Small intestine (tissue), 7 donors: ENCODE measurements around the gene ZNF107. TPM values are rescaled to one million over a fixed set of nuclear protein-coding genes. Genes with fewer than 3 reads are reported as not detected.

Source experiments
- DNase-seq, 2 donors: peaks; one replicate each; pipeline versions ENCODE4 v3.0.0 to v3.0.0-alpha.2; 2013
- FAIRE-seq: peaks from 2 replicates; lab custom pipeline; 2012; peaks lifted over from hg19 to GRCh38; lab: Jason Lieb, UNC
- H3K27ac ChIP-seq, 3 donors: one replicate each; pipeline ENCODE4 v1.5.1; 2013; ENCODE audit warnings: low read length in 2 of 3, mild to moderate bottlenecking in 2 of 3, control low read depth in 1 of 3, inconsistent platforms in 1 of 3, low read depth in 1 of 3, moderate library complexity in 1 of 3
- H3K27me3 ChIP-seq, 3 donors: one replicate each; pipeline ENCODE4 v1.6.1; 2013; ENCODE audit warnings: low read length in 3 of 3, inconsistent platforms in 1 of 3; ENCODE audit not compliant: control insufficient read depth in 3 of 3, insufficient read depth in 3 of 3
- H3K36me3 ChIP-seq, 3 donors: one replicate each; pipeline ENCODE4 v1.6.1; 2013; ENCODE audit warnings: low read length in 3 of 3, inconsistent platforms in 1 of 3, low read depth in 1 of 3, mild to moderate bottlenecking in 1 of 3, moderate library complexity in 1 of 3; ENCODE audit not compliant: control insufficient read depth in 3 of 3, insufficient read depth in 2 of 3
- H3K4me1 ChIP-seq, 3 donors: one replicate each; pipeline ENCODE4 v1.6.1; 2013; ENCODE audit warnings: low read length in 2 of 3, inconsistent platforms in 1 of 3, low read depth in 1 of 3, mild to moderate bottlenecking in 1 of 3, moderate library complexity in 1 of 3; ENCODE audit not compliant: control insufficient read depth in 3 of 3, insufficient read depth in 2 of 3
- H3K4me3 ChIP-seq, 3 donors: one replicate each; pipeline ENCODE4 v1.5.1; 2013; ENCODE audit warnings: low read length in 3 of 3, control low read depth in 1 of 3, inconsistent platforms in 1 of 3, low read depth in 1 of 3, mild to moderate bottlenecking in 1 of 3, moderate library complexity in 1 of 3
- H3K9me3 ChIP-seq, 2 donors: one replicate each; pipeline ENCODE4 v1.6.1; 2013; ENCODE audit warnings: low read depth in 1 of 2, low read length in 1 of 2; ENCODE audit not compliant: control insufficient read depth in 2 of 2, insufficient read depth in 1 of 2
- WGBS, 3 donors: extraction: QIAGEN DNeasy Blood & Tissue Kit; methylation state at CpG; one replicate each; pipeline ENCODE4 v1.1.7; 2013; 5-methylcytosine and 5-hydroxymethylcytosine counted together
- polyA plus RNA-seq, 4 donors: library from polyadenylated mRNA; stranded (reverse) in 3 of 4; unstranded in 1 of 4; fragments of 200-250 nt in 3 of 4; fragments of 120-200 nt in 1 of 4; gene quantifications; one replicate each; pipeline versions ENCODE4 v1.2.1 to v1.2.3, GENCODE V29; 2013
- donor health status: healthy with polysubstance abuse.
- donor health status: control.
- donor health status: control.
- donor health status: Bipolar disorder and iron deficiency.
- donor health status: healthy.

ZNF107 gene
- polyA plus RNA-seq, 4 donors = 0.81 to 6.2 (median 1.7) TPM

DNA sequence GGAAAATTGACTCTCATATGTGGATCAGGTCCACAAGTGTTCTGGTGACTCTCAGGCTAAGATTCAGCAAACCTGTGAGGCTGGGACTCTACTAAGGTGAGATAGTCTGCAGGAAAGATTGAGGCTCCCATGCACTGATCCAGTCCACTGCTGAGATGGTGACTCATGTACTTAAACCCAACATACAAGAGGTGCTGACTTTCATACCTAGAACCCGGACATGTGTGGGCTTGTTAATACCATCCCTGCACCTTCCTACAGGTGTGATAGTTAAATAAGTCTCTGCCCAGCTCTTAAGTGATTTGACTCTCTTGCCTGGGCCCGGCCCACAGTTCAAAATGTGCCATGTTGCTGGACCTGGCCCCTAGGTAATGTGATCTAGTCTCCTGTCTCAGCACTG lies 27.1 kb upstream of the ZNF107 start:
- DNase-seq = no peak
- Histone ChIP-seq H3K27me3 (no peaks in the 10 kb centered on the region), H3K4me3 (no peak overlapping the region), H3K4me1 (no peaks in the 10 kb centered on the region), H3K27ac (no peak overlapping the region), H3K9me3 (peaks cover 0 to 36% of the 10 kb centered on the region in 2 donors), H3K36me3 (no peaks in the 10 kb centered on the region)
- no peak for FAIRE-seq
- WGBS, 3 donors = 65 to 83% (median 82%) methylated on average over 2 of the region's 2 CpGs

DNA sequence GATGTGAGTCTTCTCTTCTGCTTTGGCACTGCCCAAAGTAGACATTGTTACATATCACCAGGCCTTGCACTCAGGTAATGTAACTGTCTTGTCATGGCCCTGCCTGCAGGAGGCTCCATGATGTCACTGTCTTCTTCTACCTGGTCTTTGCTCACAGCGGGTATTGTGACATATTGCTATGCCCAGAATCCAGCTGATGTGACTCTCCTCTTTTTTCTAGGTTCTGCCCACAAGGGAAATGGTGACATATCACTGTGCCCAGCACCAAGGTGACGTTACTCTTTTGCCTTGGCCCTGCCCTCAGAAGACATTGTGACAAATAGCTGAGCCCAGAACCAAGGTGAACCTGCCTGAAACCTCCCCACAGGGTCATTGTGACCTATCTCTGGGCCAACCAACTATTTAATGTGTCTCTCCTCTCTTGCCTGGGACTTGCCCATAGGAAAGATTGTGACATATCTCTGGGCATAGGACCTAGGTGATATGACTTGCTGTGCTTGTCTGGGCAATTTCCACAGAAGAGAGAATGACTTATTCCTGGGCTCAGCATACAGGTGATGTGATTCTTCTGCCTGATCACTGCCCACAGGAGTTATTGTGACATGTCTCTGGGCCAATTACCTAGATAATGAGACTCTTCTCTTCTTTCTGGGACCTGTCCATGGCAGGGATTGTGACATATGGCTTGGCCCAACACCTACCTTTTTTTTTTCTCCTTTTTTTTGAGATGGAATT lies 26.5 kb upstream of the ZNF107 start:
- Histone ChIP-seq H3K36me3 (no peaks in the 10 kb centered on the region), H3K9me3 (peaks cover 0 to 31% of the 10 kb centered on the region in 2 donors), H3K4me3 (no peak overlapping the region), H3K4me1 (no peaks in the 10 kb centered on the region), H3K27ac (no peak overlapping the region), H3K27me3 (peaks cover 0 to under 1% (median 0%) of the 10 kb centered on the region in 3 donors)
- no peak for FAIRE-seq
- DNase-seq = no peak
- WGBS, 3 donors = 42 to 75% (median 51%) methylated on average over 2 of the region's 2 CpGs

DNA sequence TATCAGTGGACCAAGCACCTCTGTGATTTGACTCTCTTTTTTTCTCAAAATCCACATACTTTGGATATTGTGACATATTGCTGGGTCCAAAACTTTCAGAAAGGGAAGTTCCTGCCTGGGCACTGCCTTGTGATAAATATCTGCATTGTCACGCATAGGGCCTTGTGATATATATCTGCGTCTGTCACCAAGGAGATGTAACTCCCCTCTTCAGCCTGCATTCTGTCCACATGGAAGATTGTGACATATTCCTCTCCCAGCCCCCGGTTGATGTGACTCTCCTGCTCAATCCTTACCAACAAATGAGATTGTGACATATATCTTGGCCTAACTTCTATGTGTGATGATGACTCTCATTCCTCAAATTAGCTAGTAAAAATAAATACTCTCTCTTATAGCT lies 25.4 kb upstream of the ZNF107 start:
- FAIRE-seq = no peak
- H3K27me3 ChIP-seq = peaks cover 0 to 3% (median 0%) of the 10 kb centered on the region in 3 donors
- DNase-seq = no peak
- H3K4me1 ChIP-seq = no peaks in the 10 kb centered on the region
- H3K9me3 ChIP-seq = peaks cover 0 to 25% of the 10 kb centered on the region in 2 donors
- WGBS, 3 donors = 41 to 84% (median 68%) methylated on average over 3 of the region's 3 CpGs
- no peak overlapping the region for H3K27ac ChIP-seq
- H3K4me3 ChIP-seq = no peak overlapping the region
- H3K36me3 ChIP-seq = no peaks in the 10 kb centered on the region

DNA sequence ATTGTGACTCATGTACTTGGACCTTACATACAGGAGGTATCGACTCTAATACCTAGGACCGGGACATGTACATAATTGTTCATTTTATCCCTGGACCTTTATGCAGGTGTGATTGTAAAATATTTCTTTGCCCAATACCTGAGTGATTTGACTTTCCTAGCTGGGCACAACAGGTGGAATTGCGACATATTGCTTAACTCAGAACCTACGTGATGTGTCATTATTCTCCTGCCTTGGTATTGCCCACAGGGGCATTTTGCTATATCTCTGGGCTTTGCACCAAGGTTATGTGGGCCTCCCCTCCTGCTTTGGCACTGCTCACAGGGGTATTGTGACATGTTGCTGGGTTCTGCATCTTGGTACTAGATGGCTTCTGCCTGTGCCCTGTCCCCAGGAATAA lies 23.9 kb upstream of the ZNF107 start:
- H3K9me3 ChIP-seq = peaks cover 0 to 18% of the 10 kb centered on the region in 2 donors
- FAIRE-seq (no peak), DNase-seq (no peak)
- H3K36me3 ChIP-seq = no peaks in the 10 kb centered on the region
- no peaks in the 10 kb centered on the region for H3K4me1 ChIP-seq
- 89 to 94% (median 92%) methylated on average over 4 of the region's 4 CpGs for WGBS, 3 donors
- H3K27ac ChIP-seq = no peak overlapping the region
- peaks cover 0 to 3% (median 0%) of the 10 kb centered on the region in 3 donors for H3K27me3 ChIP-seq
- H3K4me3 ChIP-seq = no peak overlapping the region

DNA sequence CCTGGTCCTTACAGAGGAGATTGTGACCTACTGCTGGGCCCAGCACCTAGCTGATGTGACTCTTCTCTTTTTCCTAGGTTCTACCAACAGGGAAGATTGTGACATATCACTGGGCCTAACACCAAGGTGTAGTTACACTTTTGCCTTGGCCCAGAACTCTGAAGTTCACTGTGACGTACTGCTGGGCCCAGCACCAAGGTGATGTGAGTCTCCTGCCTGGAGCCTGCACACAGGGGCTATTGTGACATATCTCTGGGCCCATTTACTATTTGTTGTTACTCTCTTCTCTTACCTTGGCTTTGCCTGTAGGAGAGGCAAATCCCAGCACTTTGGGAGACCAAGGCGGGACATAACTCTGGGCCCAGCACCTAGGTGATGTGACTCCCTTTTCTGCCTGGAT lies 23.1 kb upstream of the ZNF107 start:
- H3K9me3 ChIP-seq = peaks cover 0 to 18% of the 10 kb centered on the region in 2 donors
- no peaks in the 10 kb centered on the region for H3K4me1 ChIP-seq
- no peak for FAIRE-seq
- peaks cover 0 to 3% (median 0%) of the 10 kb centered on the region in 3 donors for H3K27me3 ChIP-seq
- DNase-seq = no peak
- H3K27ac ChIP-seq = no peak overlapping the region
- 84 to 91% (median 87%) methylated on average over 2 of the region's 2 CpGs for WGBS, 3 donors
- no peaks in the 10 kb centered on the region for H3K36me3 ChIP-seq
- no peak overlapping the region for H3K4me3 ChIP-seq

DNA sequence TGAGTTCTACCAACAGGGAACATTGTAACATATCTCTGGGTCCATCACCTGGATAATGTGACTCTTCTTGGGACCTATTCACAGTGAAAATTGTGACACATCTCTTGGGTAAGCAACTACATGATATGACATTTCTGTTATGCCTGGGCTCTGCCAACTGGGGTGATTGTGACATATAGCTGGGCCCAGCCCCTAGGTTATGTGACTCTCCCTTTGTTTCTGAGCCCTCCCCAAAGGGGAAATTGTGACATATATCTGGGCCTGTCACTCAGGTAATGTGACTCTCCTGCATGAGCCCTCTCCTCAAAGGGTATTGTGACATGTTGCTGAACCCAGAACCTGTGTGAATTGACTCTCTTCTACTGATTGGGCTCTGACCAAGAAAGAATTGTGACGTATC lies 22.4 kb upstream of the ZNF107 start:
- Histone ChIP-seq H3K27ac (no peak overlapping the region), H3K4me3 (no peak overlapping the region), H3K27me3 (peaks cover 0 to 3% (median 0%) of the 10 kb centered on the region in 3 donors), H3K9me3 (peaks cover 0 to 18% of the 10 kb centered on the region in 2 donors), H3K36me3 (no peaks in the 10 kb centered on the region), H3K4me1 (no peaks in the 10 kb centered on the region)
- 38 to 57% (median 40%) methylated on average over 1 of the region's 1 CpG for WGBS, 3 donors
- FAIRE-seq = no peak
- DNase-seq = no peak

DNA sequence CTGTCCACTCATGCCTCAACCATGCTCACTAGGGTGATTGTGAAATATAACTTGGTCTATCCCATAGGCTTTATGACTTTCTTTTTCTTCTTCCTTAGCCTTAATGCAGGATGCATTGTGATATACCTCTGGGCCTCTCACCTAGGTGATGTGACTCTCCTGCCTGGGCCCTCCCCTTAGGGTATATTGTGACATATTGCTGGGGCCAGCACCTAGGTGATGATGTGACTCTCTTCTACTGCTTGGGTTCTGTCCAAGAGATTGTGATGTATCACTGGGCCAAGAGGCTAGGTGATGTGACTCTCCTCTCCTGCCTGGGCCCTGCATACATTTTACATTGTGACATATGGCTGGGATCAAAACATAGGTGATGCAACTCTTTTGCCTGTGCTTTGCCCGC lies 14.7 kb upstream of the ZNF107 start:
- FAIRE-seq (no peak), DNase-seq (no peak)
- Histone ChIP-seq H3K36me3 (no peaks in the 10 kb centered on the region), H3K4me1 (no peaks in the 10 kb centered on the region), H3K27me3 (no peaks in the 10 kb centered on the region), H3K4me3 (no peak overlapping the region), H3K9me3 (peaks cover 0 to 11% of the 10 kb centered on the region in 2 donors), H3K27ac (no peak overlapping the region)
- 90 to 96% (median 95%) methylated on average over 1 of the region's 1 CpG for WGBS, 3 donors

DNA sequence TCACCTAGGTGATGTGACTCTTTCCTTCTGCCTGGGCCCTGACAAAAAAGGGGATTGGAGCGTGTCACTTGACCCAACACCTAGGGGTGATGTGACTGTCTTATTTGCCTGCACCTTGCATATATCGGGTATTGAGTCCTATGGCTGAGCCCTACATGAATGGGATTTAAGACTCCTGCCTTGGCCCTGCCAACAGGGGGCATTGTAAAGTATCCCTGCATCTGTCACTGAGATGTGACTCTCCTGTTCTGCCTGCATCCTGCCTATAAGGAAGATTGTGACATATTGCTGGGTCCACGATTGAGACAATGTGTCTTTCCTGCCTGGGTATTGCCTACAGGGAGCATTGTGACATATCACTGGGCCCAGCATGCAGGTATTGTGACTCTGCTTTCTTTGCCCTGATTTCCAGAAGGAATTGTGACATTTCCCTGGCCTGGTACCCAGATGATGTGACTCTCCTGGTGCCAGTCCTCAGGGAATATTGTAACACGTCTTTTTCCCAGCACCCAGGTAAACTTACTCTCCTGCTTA lies 14.2 kb upstream of the ZNF107 start:
- WGBS, 3 donors = 82 to 89% (median 84%) methylated on average over 4 of the region's 4 CpGs
- no peak for DNase-seq
- FAIRE-seq = no peak
- H3K9me3 ChIP-seq = peaks cover 0 to 11% of the 10 kb centered on the region in 2 donors
- H3K4me1 ChIP-seq = no peaks in the 10 kb centered on the region
- H3K27me3 ChIP-seq = no peaks in the 10 kb centered on the region
- H3K4me3 ChIP-seq = no peak overlapping the region
- no peak overlapping the region for H3K27ac ChIP-seq
- no peaks in the 10 kb centered on the region for H3K36me3 ChIP-seq
